H1 (cell line): ENCODE measurements around the gene TOMM40L. TPM values are rescaled to one million over a fixed set of nuclear protein-coding genes. Genes with fewer than 3 reads are reported as not detected.
A peak's percentile ranks its signal among the peaks of the same experiment; 100 is the strongest.

Experiments used
- ASH2L ChIP-seq: fragments of 200-600, 300-600 bp; sonication (generic); IDR thresholded peaks from one replicate; pipeline ENCODE4 v1.7.1; 2017; ENCODE audit warnings: low read length
- ATF3 ChIP-seq: IDR thresholded peaks from 2 replicates; pipeline ENCODE4 v1.6.1; 2011; ENCODE audit warnings: low read depth, mild to moderate bottlenecking, low read length; ENCODE audit not compliant: insufficient read depth
- BRCA1 ChIP-seq: IDR thresholded peaks from 2 replicates; pipeline ENCODE4 v1.6.1; 2012; ENCODE audit warnings: low read depth, low read length, improper control_type of control experiment
- CBX5 ChIP-seq: fragments of 300-800, 300-1000 bp; sonication (generic); IDR thresholded peaks from 2 replicates; pipeline ENCODE4 v1.7.1; 2016; ENCODE audit warnings: antibody characterized with exemption, low read length, low read depth
- CHD1 ChIP-seq: IDR thresholded peaks from 2 replicates; pipeline ENCODE4 v1.6.1; 2012; ENCODE audit warnings: low read depth, low read length, improper control_type of control experiment
- CHD2 ChIP-seq: IDR thresholded peaks from 2 replicates; pipeline ENCODE4 v1.6.1; 2012; ENCODE audit warnings: low read length, improper control_type of control experiment
- CREB1 ChIP-seq: IDR thresholded peaks from 2 replicates; pipeline ENCODE4 v1.6.1; 2012; ENCODE audit warnings: inconsistent platforms
- EP300 ChIP-seq, 2 experiments: IDR thresholded peaks; 1 replicate in 1 of 2; 2 replicates in 1 of 2; pipeline ENCODE4 v1.6.1; 2011 to 2012; ENCODE audit warnings: low read depth in 2 of 2, low read length in 2 of 2, mild to moderate bottlenecking in 2 of 2, borderline replicate concordance in 1 of 2, inconsistent platforms in 1 of 2, moderate library complexity in 1 of 2
- GABPA ChIP-seq: IDR thresholded peaks from 2 replicates; pipeline ENCODE4 v1.6.1; 2011; ENCODE audit warnings: mild to moderate bottlenecking, low read length, moderate library complexity, borderline replicate concordance; ENCODE audit not compliant: insufficient read depth
- HDAC2 ChIP-seq, 2 experiments: fragments of 300-600 bp in 1 of 2; sonication (generic) in 1 of 2; IDR thresholded peaks; 2 replicates each; pipeline ENCODE4 v1.6.1; 2011 to 2012; ENCODE audit warnings: low read depth in 2 of 2, low read length in 2 of 2, mild to moderate bottlenecking in 2 of 2, moderate library complexity in 2 of 2, borderline replicate concordance in 1 of 2, inconsistent platforms in 1 of 2
- HDAC6 ChIP-seq: IDR thresholded peaks from one replicate; pipeline ENCODE4 v1.7.1; 2012; ENCODE audit warnings: low read depth, mild to moderate bottlenecking, inconsistent platforms, low read length, moderate library complexity
- KDM1A ChIP-seq: fragments of 200-600, 300-600 bp; sonication (generic); IDR thresholded peaks from 2 replicates; pipeline ENCODE4 v1.7.1; 2016; ENCODE audit warnings: mild to moderate bottlenecking, low read length, borderline replicate concordance
- PHF8 ChIP-seq: fragments of 200-600 bp; sonication (generic); conservative IDR thresholded peaks from 2 replicates; pipeline ENCODE4 v1.7.1; 2012; ENCODE audit warnings: low read depth, mild to moderate bottlenecking, inconsistent platforms, low read length, moderate library complexity
- RBBP5 ChIP-seq: IDR thresholded peaks from 2 replicates; pipeline ENCODE4 v1.7.1; 2012; ENCODE audit warnings: low read depth, mild to moderate bottlenecking, inconsistent platforms, low read length, moderate library complexity, borderline replicate concordance
- RFX5 ChIP-seq: IDR thresholded peaks from 2 replicates; pipeline ENCODE4 v1.6.1; 2011; ENCODE audit warnings: low read depth, low read length, improper control_type of control experiment, borderline replicate concordance
- RNF2 ChIP-seq: fragments of 200-900, 300-1000 bp; sonication (generic); IDR thresholded peaks from 2 replicates; pipeline ENCODE4 v1.7.1; 2016; ENCODE audit warnings: borderline replicate concordance, low read depth, mild to moderate bottlenecking, antibody characterized with exemption, low read length; ENCODE audit not compliant: poor library complexity, severe bottlenecking; ENCODE audit errors: missing control alignments
- SIN3A ChIP-seq, 2 experiments: IDR thresholded peaks in 1 of 2; conservative IDR thresholded peaks in 1 of 2; 2 replicates each; pipeline ENCODE4 v1.6.1; 2011 to 2012; ENCODE audit warnings: low read length in 2 of 2, improper control_type of control experiment in 1 of 2, low read depth in 1 of 2, mild to moderate bottlenecking in 1 of 2
- SP2 ChIP-seq: IDR thresholded peaks from 2 replicates; pipeline ENCODE4 v1.6.1; 2012; ENCODE audit warnings: mild to moderate bottlenecking, low read length, inconsistent platforms
- SP4 ChIP-seq: IDR thresholded peaks from 2 replicates; pipeline ENCODE4 v1.6.1; 2012; ENCODE audit warnings: low read length, inconsistent platforms
- SRF ChIP-seq: IDR thresholded peaks from 2 replicates; pipeline ENCODE4 v1.6.1; 2011; ENCODE audit warnings: mild to moderate bottlenecking, low read depth, low read length, moderate library complexity
- SUZ12 ChIP-seq: fragments of 200-600 bp; sonication (generic); IDR thresholded peaks from 2 replicates; pipeline ENCODE4 v1.6.1; 2012; ENCODE audit warnings: mild to moderate bottlenecking, inconsistent platforms, low read length, moderate library complexity, mixed read lengths
- TAF1 ChIP-seq: IDR thresholded peaks from 2 replicates; pipeline ENCODE4 v1.6.1; 2011; ENCODE audit warnings: mild to moderate bottlenecking, low read depth, low read length
- YY1 ChIP-seq: IDR thresholded peaks from 2 replicates; pipeline ENCODE4 v1.6.1; 2011; ENCODE audit warnings: low read depth, mild to moderate bottlenecking, low read length
- polyA plus RNA-seq, 7 experiments: library from polyadenylated mRNA; depleted of rRNA in 3 of 7; stranded (reverse) in 5 of 7; unstranded in 2 of 7; fragments of >200 nt in 5 of 7; fragments of 200-250 nt in 2 of 7; gene quantifications; 1 replicate in 5 of 7; 2 replicates in 1 of 7; 4 replicates in 1 of 7; pipeline versions ENCODE4 v1.2.1 to v1.2.3, GENCODE V29; 2011 to 2013; ENCODE audit warnings: missing spikeins in 2 of 7, mixed read lengths in 2 of 7
- total RNA-seq: library from RNA; stranded (reverse); fragmentation: NEBNext Ultra II Directional; extraction: Animal tissue kit (Norgen Biotek cat#: 25700); gene quantifications from 2 replicates; pipeline ENCODE4 v1.2.1, GENCODE V29; 2021

Gene TOMM40L
- total and polyA plus RNA-seq, 2 of the 8 experiments (the other 6 are each of a cell fraction or from before 2014, with no cell fraction given): 11.4 to 15.0 TPM

- no peak for TF ChIP-seq RNF2
- peak; percentile 99 for TF ChIP-seq PHF8
- TF ChIP-seq SP4: peak; percentile 89; the same call in 1 of the 2 replicates
- no peak for TF ChIP-seq CHD1
- peak; percentile 94 for TF ChIP-seq ASH2L
- peak in 1 of 2 experiments; percentile 65; a peak in 2 of 4 replicates for TF ChIP-seq HDAC2 (IDR thresholded peaks at IDR 0.05; ENCODE audit: borderline replicate concordance in 1 of 2, low read depth in 2 of 2, low read length in 2 of 2)
- no peak for TF ChIP-seq HDAC6
- TF ChIP-seq TAF1: peak; percentile 89
- TF ChIP-seq SRF: no peak
- TF ChIP-seq CHD2: no peak; the same call in 1 of the 2 replicates
- TF ChIP-seq CREB1: peak; percentile 86
- TF ChIP-seq KDM1A: 0 out of 2 replicates have a peak, but pooled peaks have one; percentile 33
- TF ChIP-seq RBBP5: 0 out of 2 replicates have a peak, but pooled peaks have one; percentile 25
- peak; percentile 99 for TF ChIP-seq YY1
- TF ChIP-seq BRCA1: no peak
- no peak for TF ChIP-seq CBX5
- TF ChIP-seq GABPA: no peak
- no peak for TF ChIP-seq SP2
- TF ChIP-seq ATF3: no peak
- TF ChIP-seq SUZ12: no peak
- TF ChIP-seq EP300 (IDR thresholded peaks at IDR 0.05; ENCODE audit: borderline replicate concordance in 1 of 2, low read depth in 2 of 2, low read length in 2 of 2): no peak
- TF ChIP-seq SIN3A (conservative IDR thresholded peaks at IDR 0.05 in 1 of 2, IDR thresholded peaks at IDR 0.05 in 1 of 2; ENCODE audit: low read depth in 1 of 2, low read length in 2 of 2): peak; percentile 72 to 74; a peak in 2 of 4 replicates
- TF ChIP-seq RFX5: no peak
Measured at GRCh38 chr1:161177112-161177935, 48.5 kb upstream of the TOMM40L start, which contains the start of gene B4GALT3 (continued).
